Endothelial cell of umbilical vein (primary cell): ENCODE results near the gene TRAPPC12. TPM values are rescaled to one million over a fixed set of nuclear protein-coding genes. Genes with fewer than 3 reads are reported as not detected.

ENCODE experiments used
- BruUV-seq: library from RNA; stranded (reverse); fragments of 400-500 nt; replicated peaks from 2 replicates; lab custom pipeline; 2021; lab: Mats Ljungman, UMichigan
- CTCF ChIA-PET: fragments of 300-600, 350-600 bp; sonication (Branson Sonifier 250); formaldehyde crosslinking; loops from one replicate; lab custom pipeline; 2021; ENCODE audit warnings: antibody characterized with exemption, inconsistent platforms; lab: Charles Lee
- POLR2A ChIA-PET: fragments of 300-600, 350-600 bp; sonication (Branson Sonifier 250); formaldehyde crosslinking; loops from one replicate; lab custom pipeline; 2021; ENCODE audit warnings: antibody characterized with exemption, inconsistent platforms; lab: Charles Lee
- DNase-seq: peaks from one replicate; pipeline ENCODE4 v3.0.0-alpha.2; 2011; ENCODE audit warnings: low read depth, low spot score
- FAIRE-seq: peaks from 2 replicates; lab custom pipeline; 2011; peaks lifted over from hg19 to GRCh38; lab: Jason Lieb, UNC
- H2AFZ ChIP-seq: 2 replicates; pipeline ENCODE4 v1.6.0; 2012; ENCODE audit warnings: low read depth, low read length, control low read depth, inconsistent platforms
- H3K27ac ChIP-seq: 2 replicates; pipeline ENCODE4 v1.5.1; 2011; ENCODE audit warnings: low read depth, mild to moderate bottlenecking, control low read depth, low read length, moderate library complexity; ENCODE audit not compliant: insufficient read depth
- H3K27me3 ChIP-seq, 2 experiments: 2 replicates each; pipeline versions ENCODE4 v1.6.0 to v1.6.1; 2011; ENCODE audit warnings: low read length in 2 of 2, mixed read lengths in 1 of 2; ENCODE audit not compliant: control insufficient read depth in 2 of 2, insufficient read depth in 2 of 2
- H3K36me3 ChIP-seq, 2 experiments: 2 replicates in 1 of 2; 3 replicates in 1 of 2; pipeline ENCODE4 v1.5.1; 2011; ENCODE audit warnings: low read length in 2 of 2, mild to moderate bottlenecking in 1 of 2, moderate library complexity in 1 of 2; ENCODE audit not compliant: control insufficient read depth in 2 of 2, insufficient read depth in 2 of 2; ENCODE audit errors: extremely low read depth in 1 of 2
- H3K4me1 ChIP-seq: 3 replicates; pipeline ENCODE4 v1.5.1; 2011; ENCODE audit warnings: mild to moderate bottlenecking, low read length; ENCODE audit not compliant: control insufficient read depth, insufficient read depth; ENCODE audit errors: extremely low read depth
- H3K4me2 ChIP-seq: 2 replicates; pipeline ENCODE4 v1.6.1; 2011; ENCODE audit warnings: low read length, control low read depth, mixed read lengths; ENCODE audit not compliant: insufficient read depth
- H3K4me3 ChIP-seq, 3 experiments: fragments of 200-600 bp in 1 of 3; sonication (generic), shearing (Covaris generic) in 1 of 3; replicated peaks in 1 of 3; 2 replicates each; pipeline ENCODE4 v1.5.1; 2011 to 2016; ENCODE audit warnings: control low read depth in 3 of 3, low read length in 3 of 3, mild to moderate bottlenecking in 2 of 3, inconsistent platforms in 1 of 3, low read depth in 1 of 3, moderate library complexity in 1 of 3; ENCODE audit not compliant: insufficient read depth in 1 of 3
- H3K79me2 ChIP-seq: 2 replicates; pipeline ENCODE4 v1.6.0; 2012; ENCODE audit warnings: low read length, inconsistent platforms; ENCODE audit not compliant: control insufficient read depth, insufficient read depth
- H3K9ac ChIP-seq: replicated peaks from 2 replicates; pipeline ENCODE3; 2011; ENCODE audit warnings: low read length, control low read depth; ENCODE audit not compliant: insufficient read depth; ENCODE audit errors: extremely low read depth
- H3K9me1 ChIP-seq: replicated peaks from 3 replicates; pipeline ENCODE4 v1.6.0; 2011; ENCODE audit warnings: mild to moderate bottlenecking, low read length; ENCODE audit not compliant: control insufficient read depth, insufficient read depth; ENCODE audit errors: extremely low read depth
- H3K9me3 ChIP-seq: replicated peaks from 2 replicates; pipeline ENCODE4 v1.5.1; 2012; ENCODE audit warnings: low read length, inconsistent platforms; ENCODE audit not compliant: control insufficient read depth, insufficient read depth
- H4K20me1 ChIP-seq: replicated peaks from 2 replicates; pipeline ENCODE3; 2011; ENCODE audit warnings: mild to moderate bottlenecking, low read length; ENCODE audit not compliant: control insufficient read depth, insufficient read depth; ENCODE audit errors: extremely low read depth
- CTCF ChIP-seq, 2 donors: IDR thresholded peaks; 1 replicate in 1 of 2; 2 replicates in 1 of 2; pipeline ENCODE4 v1.5.1; 2011; ENCODE audit warnings: low read length in 2 of 2, mild to moderate bottlenecking in 2 of 2, moderate library complexity in 2 of 2, control low read depth in 1 of 2, inconsistent platforms in 1 of 2, low read depth in 1 of 2; ENCODE audit not compliant: insufficient read depth in 1 of 2; ENCODE audit errors: extremely low read depth in 1 of 2
- GATA2 ChIP-seq: IDR thresholded peaks from 2 replicates; pipeline ENCODE4 v1.7.0; 2011; ENCODE audit warnings: low read depth, mild to moderate bottlenecking, moderate library complexity, mixed read lengths, low read length; ENCODE audit not compliant: insufficient read length, insufficient read depth
- JUN ChIP-seq: IDR thresholded peaks from 2 replicates; pipeline ENCODE4 v1.6.1; 2011; ENCODE audit warnings: borderline replicate concordance, low read depth; ENCODE audit not compliant: insufficient read length, insufficient read depth
- MYC ChIP-seq: IDR thresholded peaks from one replicate; pipeline ENCODE4 v1.6.1; 2011; ENCODE audit warnings: mild to moderate bottlenecking, low read depth, low read length
- POLR2AphosphoS5 ChIP-seq: IDR thresholded peaks from 2 replicates; pipeline ENCODE4 v1.6.1; 2012; ENCODE audit warnings: low read depth, mild to moderate bottlenecking, control low read depth, low read length, moderate library complexity; ENCODE audit not compliant: insufficient read depth
- dilution Hi-C: fragments of 300-500 bp; cut with MboI; formaldehyde crosslinking; loops from one replicate; pipeline ENCODE4 v1.15.0; 2019; ENCODE audit warnings: low sequenced_read_pairs; ENCODE audit not compliant: extremely low pct_ligation_motif_present
- intact Hi-C: fragments of 100-400 bp; cut with micrococcal nuclease; formaldehyde crosslinking; loops from one replicate; pipeline ENCODE4 v1.10.0; 2022
- polyA plus RNA-seq, 4 experiments: library from polyadenylated mRNA; depleted of rRNA in 3 of 4; stranded (reverse) in 3 of 4; unstranded in 1 of 4; fragments of >200 nt; gene quantifications; 2 replicates each; pipeline versions ENCODE4 v1.2.1 to v1.2.3, GENCODE V29; 2011 to 2012; ENCODE audit warnings: missing spikeins in 1 of 4
- total RNA-seq: library from RNA; stranded (reverse); gene quantifications from 2 replicates; pipeline ENCODE4 v1.2.3, GENCODE V29; 2021

The TRAPPC12 gene
- total and polyA plus RNA-seq, 2 donors (not counting 3 experiments of a cell fraction or from before 2014, with no cell fraction given), result 47.5 to 81.5 TPM

GRCh38 chr2:3491306-3491705 is 111.8 kb downstream of the TRAPPC12 start:
- no peak for TF ChIP-seq CTCF (IDR thresholded peaks at IDR 0.05; ENCODE audit: extremely low read depth in 1 of 2, insufficient read depth in 1 of 2, low read depth in 1 of 2, low read length in 2 of 2)
- TF ChIP-seq JUN, result no peak
- TF ChIP-seq POLR2AphosphoS5, result no peak
- no peak for TF ChIP-seq GATA2
- no peak for TF ChIP-seq MYC
- no peak overlapping the region for H3K4me3 ChIP-seq
- H2AFZ ChIP-seq, result no peak overlapping the region
- H3K79me2 ChIP-seq, result no peaks in the 10 kb centered on the region
- dilution Hi-C loops, result no loop called here
- no peaks in the 10 kb centered on the region for H3K27me3 ChIP-seq
- H3K4me2 ChIP-seq, result no peak overlapping the region
- H4K20me1 ChIP-seq, result no peaks in the 10 kb centered on the region
- no peak overlapping the region for H3K27ac ChIP-seq
- DNase-seq, result no peak
- POLR2A ChIA-PET, result no interaction called here
- peaks cover 4% of the 10 kb centered on the region for H3K4me1 ChIP-seq
- H3K9me1 ChIP-seq, result no peaks in the 10 kb centered on the region
- CTCF ChIA-PET, result interaction anchor here (1.9 to 2.8 kb wide), 2 partner anchors 15 to 29 kb away, joined by 5 to 9 read pairs; no protein-coding TSS in a partner anchor
- H3K9me3 ChIP-seq, result no peaks in the 10 kb centered on the region
- no peak overlapping the region for H3K9ac ChIP-seq
- FAIRE-seq, result no peak
- peaks cover 2 to 3% of the 10 kb centered on the region in 2 experiments for H3K36me3 ChIP-seq
- intact Hi-C loops, result no loop called here
- BruUV-seq, result no TSS peak
